DOHH2 (cell line): Measurements from ENCODE around the gene DNMT3A.

Source experiments
- H3F3A ChIP-seq: fragments of 200-600 bp; sonication (generic), shearing (Covaris generic); 2 replicates; pipeline ENCODE4 v1.6.0; 2016; ENCODE audit warnings: antibody characterized with exemption, mild to moderate bottlenecking; ENCODE audit not compliant: control insufficient read depth, insufficient read depth
- H3K27ac ChIP-seq: fragments of 200-600 bp; sonication (generic); 2 replicates; pipeline ENCODE4 v1.5.1; 2014; ENCODE audit warnings: low read depth, mild to moderate bottlenecking, low read length, moderate library complexity
- H3K27me3 ChIP-seq: fragments of 200-600 bp; sonication (generic); 2 replicates; pipeline ENCODE4 v1.6.1; 2014; ENCODE audit warnings: mild to moderate bottlenecking, low read length, mixed read lengths; ENCODE audit not compliant: control insufficient read depth
- H3K36me3 ChIP-seq: fragments of 200-600 bp; sonication (generic); 2 replicates; pipeline ENCODE4 v1.6.1; 2014; ENCODE audit warnings: mild to moderate bottlenecking, low read length, moderate library complexity, mixed read lengths; ENCODE audit not compliant: control insufficient read depth
- H3K4me1 ChIP-seq: fragments of 200-600 bp; sonication (generic); 2 replicates; pipeline ENCODE4 v1.6.1; 2014; ENCODE audit warnings: mild to moderate bottlenecking, low read length, mixed read lengths; ENCODE audit not compliant: control insufficient read depth
- H3K4me2 ChIP-seq: fragments of 200-600 bp; sonication (generic); 2 replicates; pipeline ENCODE4 v1.6.0; 2014; ENCODE audit warnings: mild to moderate bottlenecking, low read length, moderate library complexity
- H3K4me3 ChIP-seq: fragments of 200-600 bp; sonication (generic); 2 replicates; pipeline ENCODE4 v1.5.1; 2014; ENCODE audit warnings: mild to moderate bottlenecking, low read length, mixed read lengths
- H3K79me2 ChIP-seq: fragments of 200-600 bp; sonication (generic); 2 replicates; pipeline ENCODE4 v1.6.1; 2014; ENCODE audit warnings: mild to moderate bottlenecking, low read length, mixed read lengths; ENCODE audit not compliant: control insufficient read depth
- H3K9me2 ChIP-seq: fragments of 200-600 bp; sonication (generic); replicated peaks from 2 replicates; pipeline ENCODE4 v1.6.1; 2014; ENCODE audit warnings: mild to moderate bottlenecking, low read length, mixed read lengths; ENCODE audit not compliant: control insufficient read depth
- H3K9me3 ChIP-seq: fragments of 200-600 bp; sonication (generic); 2 replicates; pipeline ENCODE4 v1.6.1; 2014; ENCODE audit warnings: antibody characterized with exemption, low read length, mixed read lengths; ENCODE audit not compliant: control insufficient read depth, insufficient read depth
- H4K20me1 ChIP-seq: fragments of 200-600 bp; sonication (generic); 2 replicates; pipeline ENCODE4 v1.6.0; 2014; ENCODE audit warnings: low read depth, mild to moderate bottlenecking, antibody characterized with exemption, low read length, moderate library complexity; ENCODE audit not compliant: control insufficient read depth, insufficient read depth
- EZH2phosphoT487 ChIP-seq: fragments of 200-600 bp; sonication (generic); IDR thresholded peaks from 2 replicates; pipeline ENCODE4 v1.6.1; 2017; ENCODE audit warnings: borderline replicate concordance, mild to moderate bottlenecking, antibody characterized with exemption, low read length, moderate library complexity, mixed read lengths
- TF ChIP-seq, protein P1 (sequence below): fragments of 200-600 bp; sonication (generic); IDR thresholded peaks from one replicate; pipeline ENCODE4 v1.5.1; 2014; ENCODE audit warnings: antibody characterized with exemption, mild to moderate bottlenecking, low read depth, low read length; ENCODE audit not compliant: poor library complexity, severe bottlenecking

DNMT3A gene

DNA sequence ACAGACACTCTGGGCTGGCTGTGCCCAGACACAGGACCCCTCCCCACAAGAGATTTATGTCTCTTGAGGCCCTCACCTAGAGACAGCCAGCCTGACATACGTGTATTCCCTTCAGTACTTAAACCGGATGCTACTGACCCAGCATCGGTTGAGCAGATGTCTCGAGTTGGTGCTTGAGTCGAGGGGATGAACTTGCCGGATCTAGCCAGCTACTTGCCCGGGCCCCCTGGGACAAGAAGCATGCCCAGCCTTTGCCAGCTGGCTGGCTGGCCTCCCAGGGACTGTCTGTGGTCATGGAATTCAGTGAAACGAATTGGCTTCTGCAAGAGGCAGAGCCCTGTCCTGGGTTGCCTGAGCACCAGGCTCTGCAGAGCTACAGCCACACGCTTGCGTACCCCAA is 36.0 kb downstream of the DNMT3A start:
- Histone ChIP-seq H4K20me1 (no peaks in the 10 kb centered on the region; the same call in 1 of the 2 replicates), H3K9me3 (no peaks in the 10 kb centered on the region), H3F3A (no peaks in the 10 kb centered on the region), H3K36me3 (no peaks in the 10 kb centered on the region), H3K4me1 (peaks cover 21% of the 10 kb centered on the region), H3K27ac (no peak overlapping the region), H3K4me2 (no peak overlapping the region), H3K79me2 (no peaks in the 10 kb centered on the region), H3K9me2 (no peaks in the 10 kb centered on the region), H3K4me3 (no peak overlapping the region), H3K27me3 (0 out of 2 replicates have a peak, but pooled peaks cover 3% of the 10 kb centered on the region)
- no peak for TF ChIP-seq EZH2phosphoT487
- TF ChIP-seq, protein P1, sequence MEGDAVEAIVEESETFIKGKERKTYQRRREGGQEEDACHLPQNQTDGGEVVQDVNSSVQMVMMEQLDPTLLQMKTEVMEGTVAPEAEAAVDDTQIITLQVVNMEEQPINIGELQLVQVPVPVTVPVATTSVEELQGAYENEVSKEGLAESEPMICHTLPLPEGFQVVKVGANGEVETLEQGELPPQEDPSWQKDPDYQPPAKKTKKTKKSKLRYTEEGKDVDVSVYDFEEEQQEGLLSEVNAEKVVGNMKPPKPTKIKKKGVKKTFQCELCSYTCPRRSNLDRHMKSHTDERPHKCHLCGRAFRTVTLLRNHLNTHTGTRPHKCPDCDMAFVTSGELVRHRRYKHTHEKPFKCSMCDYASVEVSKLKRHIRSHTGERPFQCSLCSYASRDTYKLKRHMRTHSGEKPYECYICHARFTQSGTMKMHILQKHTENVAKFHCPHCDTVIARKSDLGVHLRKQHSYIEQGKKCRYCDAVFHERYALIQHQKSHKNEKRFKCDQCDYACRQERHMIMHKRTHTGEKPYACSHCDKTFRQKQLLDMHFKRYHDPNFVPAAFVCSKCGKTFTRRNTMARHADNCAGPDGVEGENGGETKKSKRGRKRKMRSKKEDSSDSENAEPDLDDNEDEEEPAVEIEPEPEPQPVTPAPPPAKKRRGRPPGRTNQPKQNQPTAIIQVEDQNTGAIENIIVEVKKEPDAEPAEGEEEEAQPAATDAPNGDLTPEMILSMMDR, result no peak

DNA sequence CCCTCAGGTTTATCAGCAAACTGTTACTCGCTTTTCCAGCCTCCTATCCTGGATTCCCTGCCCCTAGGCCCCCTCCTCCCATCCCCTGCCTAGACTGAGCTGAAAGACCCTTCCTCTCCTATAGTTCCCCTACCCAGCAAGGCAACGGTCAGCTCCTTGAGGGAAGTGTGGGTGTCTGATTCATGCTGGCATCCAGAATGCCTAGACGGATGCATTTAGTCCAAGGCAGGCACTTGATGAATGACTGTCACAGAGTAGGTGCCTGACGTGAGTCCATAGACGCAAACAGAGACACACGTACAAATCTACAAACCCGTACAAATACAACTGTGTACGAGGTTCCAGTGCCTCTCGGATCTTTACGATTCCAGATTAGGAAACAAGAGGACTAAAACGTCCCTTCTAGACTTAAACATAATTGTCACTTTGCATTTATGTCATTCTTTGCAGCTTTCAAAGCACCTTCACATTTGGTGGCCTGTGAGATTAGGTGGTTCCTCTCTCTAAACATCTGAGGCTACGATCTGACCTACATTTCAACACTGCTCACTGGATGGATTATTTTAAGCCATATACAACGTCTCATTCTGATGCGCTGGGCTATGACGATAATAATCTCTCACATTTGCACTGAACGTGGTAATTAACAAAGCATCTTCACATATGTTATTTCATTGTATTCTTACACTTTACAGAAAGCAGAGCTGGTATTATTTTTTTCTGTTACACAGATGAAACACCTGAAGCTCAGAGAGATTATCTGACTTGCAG is 36.7 kb downstream of the DNMT3A start:
- Histone ChIP-seq H4K20me1 (no peaks in the 10 kb centered on the region; the same call in 1 of the 2 replicates), H3K4me2 (no peak overlapping the region), H3F3A (no peaks in the 10 kb centered on the region), H3K27ac (no peak overlapping the region), H3K27me3 (0 out of 2 replicates have a peak, but pooled peaks cover 3% of the 10 kb centered on the region), H3K4me3 (no peak overlapping the region), H3K36me3 (no peaks in the 10 kb centered on the region), H3K4me1 (peaks cover 21% of the 10 kb centered on the region), H3K79me2 (no peaks in the 10 kb centered on the region), H3K9me2 (no peaks in the 10 kb centered on the region), H3K9me3 (no peaks in the 10 kb centered on the region)
- TF ChIP-seq, protein P1, result no peak
- no peak for TF ChIP-seq EZH2phosphoT487

DNA sequence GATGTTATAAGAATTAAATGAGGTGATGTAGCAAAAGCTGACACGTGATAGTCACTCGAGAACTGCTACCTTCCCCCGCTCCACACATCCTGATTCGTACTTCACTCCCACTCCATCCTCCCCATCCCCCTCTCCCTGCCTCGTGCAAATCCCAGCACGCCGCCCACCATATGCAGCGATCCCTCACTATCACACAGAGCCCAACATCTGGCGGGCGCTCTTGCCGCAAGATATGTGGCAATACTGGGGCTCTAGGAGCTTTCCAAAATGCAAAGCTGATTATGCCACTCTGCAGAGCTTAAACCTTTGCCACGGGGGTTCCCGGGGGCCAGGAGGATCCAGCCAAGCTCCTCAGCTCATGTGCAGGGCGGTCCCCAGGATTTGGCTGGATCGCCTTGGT is 37.4 kb downstream of the DNMT3A start:
- H3F3A ChIP-seq, result no peaks in the 10 kb centered on the region
- H3K4me1 ChIP-seq, result peaks cover 21% of the 10 kb centered on the region
- no peak overlapping the region for H3K4me2 ChIP-seq
- 0 out of 2 replicates have a peak, but pooled peaks cover 3% of the 10 kb centered on the region for H3K27me3 ChIP-seq
- no peak overlapping the region for H3K27ac ChIP-seq
- H3K36me3 ChIP-seq, result no peaks in the 10 kb centered on the region
- H3K4me3 ChIP-seq, result no peak overlapping the region
- no peaks in the 10 kb centered on the region for H3K9me3 ChIP-seq
- H3K79me2 ChIP-seq, result no peaks in the 10 kb centered on the region
- TF ChIP-seq EZH2phosphoT487, result no peak
- TF ChIP-seq, protein P1, result no peak
- H3K9me2 ChIP-seq, result no peaks in the 10 kb centered on the region
- H4K20me1 ChIP-seq, result no peaks in the 10 kb centered on the region; the same call in 1 of the 2 replicates
